Measurements from ENCODE around the gene KDM1B. TPM values are rescaled to one million over a fixed set of nuclear protein-coding genes. Genes with fewer than 3 reads are reported as not detected.

Gene KDM1B
- total and polyA plus RNA-seq, 2 of the 8 experiments (the other 6 are each of a cell fraction or from before 2014, with no cell fraction given), result 3.7 to 7.5 TPM

DNA sequence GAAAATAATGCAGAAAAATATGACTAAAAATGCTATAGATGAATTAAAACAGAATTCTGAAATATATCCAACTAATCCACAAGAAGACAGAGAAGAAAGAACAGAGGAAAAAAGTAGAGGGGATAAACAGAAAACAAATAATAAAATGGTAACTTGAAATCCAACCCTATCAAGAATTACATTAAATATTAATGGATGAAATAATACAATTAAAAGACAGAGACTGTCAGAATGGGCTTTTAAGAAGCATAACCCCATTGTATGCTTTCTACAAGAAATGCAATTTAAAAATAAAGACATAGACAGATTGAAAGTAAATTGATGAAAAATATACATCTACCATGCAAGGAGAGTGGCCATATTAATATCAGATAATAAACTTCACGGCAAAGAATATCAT, 48.2 kb upstream of the KDM1B start:
- Histone ChIP-seq H3K4me2 (ENCODE audit: insufficient read depth in 1 of 2, low read depth in 2 of 2, low read length in 2 of 2) (no peak overlapping the region), H3K79me1 (ENCODE audit: low read depth, low read length) (no peaks in the 10 kb centered on the region), H2BK120ac (replicated peaks; ENCODE audit: low read depth, low read length) (no peak overlapping the region), H4K8ac (ENCODE audit: extremely low read depth, insufficient read depth, low read length) (no peak overlapping the region), H4K20me1 (replicated peaks in 1 of 2; ENCODE audit: control insufficient read depth in 1 of 2, insufficient read depth in 2 of 2, low read length in 2 of 2) (no peaks in the 10 kb centered on the region), H3K56ac (replicated peaks; ENCODE audit: insufficient read length, low read depth, low read length) (no peak overlapping the region), H4K5ac (ENCODE audit: insufficient read length, low read depth, low read length) (no peak overlapping the region), H3K23me2 (ENCODE audit: low read depth, low read length) (no peaks in the 10 kb centered on the region), H3K27me3 (replicated peaks in 1 of 4; ENCODE audit: control insufficient read depth in 3 of 4, extremely low read depth in 1 of 4, insufficient read depth in 3 of 4, low read length in 3 of 4) (no peaks in the 10 kb centered on the region), H3K79me2 (ENCODE audit: control insufficient read depth in 1 of 2, insufficient read depth in 2 of 2, low read length in 2 of 2) (no peaks in the 10 kb centered on the region), H2BK5ac (ENCODE audit: low read depth, low read length) (no peak overlapping the region), H3K27ac (ENCODE audit: low read depth, low read length) (no peak overlapping the region), H2BK20ac (ENCODE audit: low read length) (no peak overlapping the region), H2BK15ac (ENCODE audit: low read length) (no peak overlapping the region), H3K9me3 (ENCODE audit: insufficient read depth in 2 of 2, low read depth in 1 of 2, low read length in 1 of 2) (0 out of 4 replicates have a peak, but pooled peaks cover 0 to 5% of the 10 kb centered on the region in 2 experiments), H3K18ac (ENCODE audit: extremely low read depth, low read length) (no peak overlapping the region), H3K4me3 (ENCODE audit: extremely low read depth in 1 of 4, insufficient read depth in 2 of 4, low read depth in 3 of 4, low read length in 4 of 4) (no peak overlapping the region), H2AK5ac (ENCODE audit: low read depth, low read length) (no peak overlapping the region), H4K91ac (replicated peaks; ENCODE audit: insufficient read length, low read length) (no peak overlapping the region), H3K36me3 (ENCODE audit: control insufficient read depth in 2 of 4, insufficient read depth in 4 of 4, low read length in 3 of 4) (no peaks in the 10 kb centered on the region; a peak in 1 of 8 replicates), H3K23ac (ENCODE audit: insufficient read length) (no peak overlapping the region), H2AFZ (ENCODE audit: low read length) (no peak overlapping the region), H2BK12ac (ENCODE audit: low read depth, low read length) (no peak overlapping the region), H3K4me1 (replicated peaks in 1 of 4; ENCODE audit: control insufficient read depth in 3 of 4, insufficient read depth in 4 of 4, low read length in 3 of 4) (peaks cover 0 to 2% (median 0%) of the 10 kb centered on the region in 4 experiments; a peak in 1 of 7 replicates), H3K9ac (replicated peaks in 1 of 4; ENCODE audit: extremely low read depth in 1 of 4, low read depth in 3 of 4, low read length in 3 of 4) (no peak overlapping the region), H3K4ac (replicated peaks; ENCODE audit: insufficient read length, low read depth, low read length) (no peak overlapping the region), H3K14ac (ENCODE audit: insufficient read length) (no peak overlapping the region)
- WGBS, 2 experiments (ENCODE audit: extremely low coverage in 1 of 2, insufficient coverage in 1 of 2, insufficient read length in 1 of 2, insufficient replicate concordance in 2 of 2, low coverage in 1 of 2, low lambda C conversion rate in 2 of 2, missing lambda C conversion rate in 1 of 2), result 86% methylated on average over 1 of the region's 1 CpG; no CpG with 5 or more reads in 1 of the 2 experiments
- CTCF ChIA-PET (ENCODE audit: partially characterized antibody), result interaction anchor here (1.1 kb wide), 1 partner anchor 8 kb away, joined by 3 read pairs; no protein-coding TSS in a partner anchor
- POLR2A ChIA-PET (ENCODE audit: partially characterized antibody), result no interaction called here
- DNase-seq (ENCODE audit: low read depth in 1 of 2, low spot score in 2 of 2), result no peak
- FAIRE-seq, result no peak
- TF ChIP-seq JUN (IDR thresholded peaks at IDR 0.05; ENCODE audit: low read depth, low read length) (no peak), NANOG (IDR thresholded peaks at IDR 0.05; ENCODE audit: insufficient read depth, low read depth, low read length, poor library complexity, severe bottlenecking) (no peak), TCF12 (IDR thresholded peaks at IDR 0.05; ENCODE audit: low read depth, low read length) (no peak), SIN3A (conservative IDR thresholded peaks at IDR 0.05 in 1 of 2, IDR thresholded peaks at IDR 0.05 in 1 of 2; ENCODE audit: low read depth in 1 of 2, low read length in 2 of 2) (no peak), CTBP2 (IDR thresholded peaks at IDR 0.05; ENCODE audit: borderline replicate concordance, insufficient read depth, insufficient read length, low read length) (no peak), NRF1 (IDR thresholded peaks at IDR 0.05; ENCODE audit: low read depth, low read length) (no peak), JUND (IDR thresholded peaks at IDR 0.05; ENCODE audit: low read length) (no peak), RFX5 (IDR thresholded peaks at IDR 0.05; ENCODE audit: borderline replicate concordance, low read depth, low read length) (no peak), RAD21 (IDR thresholded peaks at IDR 0.05 in 1 of 2, conservative IDR thresholded peaks at IDR 0.05 in 1 of 2; ENCODE audit: low read depth in 2 of 2, low read length in 2 of 2) (no peak), RNF2 (IDR thresholded peaks at IDR 0.05; ENCODE audit: borderline replicate concordance, low read depth, low read length, missing control alignments, poor library complexity, severe bottlenecking) (no peak), YY1 (IDR thresholded peaks at IDR 0.05; ENCODE audit: low read depth, low read length) (no peak)
